ENCODE data around the gene PRPS2. TPM values are rescaled to one million over a fixed set of nuclear protein-coding genes. Genes with fewer than 3 reads are reported as not detected.

The PRPS2 gene
- polyA plus RNA-seq, 1 of the 3 experiments (the other 2 are of a cell fraction), result 11.1 TPM

- TF ChIP-seq, protein P1, sequence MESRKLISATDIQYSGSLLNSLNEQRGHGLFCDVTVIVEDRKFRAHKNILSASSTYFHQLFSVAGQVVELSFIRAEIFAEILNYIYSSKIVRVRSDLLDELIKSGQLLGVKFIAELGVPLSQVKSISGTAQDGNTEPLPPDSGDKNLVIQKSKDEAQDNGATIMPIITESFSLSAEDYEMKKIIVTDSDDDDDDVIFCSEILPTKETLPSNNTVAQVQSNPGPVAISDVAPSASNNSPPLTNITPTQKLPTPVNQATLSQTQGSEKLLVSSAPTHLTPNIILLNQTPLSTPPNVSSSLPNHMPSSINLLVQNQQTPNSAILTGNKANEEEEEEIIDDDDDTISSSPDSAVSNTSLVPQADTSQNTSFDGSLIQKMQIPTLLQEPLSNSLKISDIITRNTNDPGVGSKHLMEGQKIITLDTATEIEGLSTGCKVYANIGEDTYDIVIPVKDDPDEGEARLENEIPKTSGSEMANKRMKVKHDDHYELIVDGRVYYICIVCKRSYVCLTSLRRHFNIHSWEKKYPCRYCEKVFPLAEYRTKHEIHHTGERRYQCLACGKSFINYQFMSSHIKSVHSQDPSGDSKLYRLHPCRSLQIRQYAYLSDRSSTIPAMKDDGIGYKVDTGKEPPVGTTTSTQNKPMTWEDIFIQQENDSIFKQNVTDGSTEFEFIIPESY (IDR thresholded peaks at IDR 0.05; ENCODE audit: borderline replicate concordance, low read depth), result no peak
- TF ChIP-seq GATA2 (CRISPR knock-in tag; IDR thresholded peaks at IDR 0.05), result no peak
- TF ChIP-seq TEAD4 (IDR thresholded peaks at IDR 0.05; ENCODE audit: borderline replicate concordance, insufficient read depth), result no peak
Observed at GRCh38 chrX:12777670-12778069, 13.5 kb upstream of the PRPS2 start (continued).

- POLR2A ChIA-PET, result no interaction called here
- H3F3A ChIP-seq (replicated peaks; ENCODE audit: insufficient read depth), result no peaks in the 10 kb centered on the region
- no peaks in the 10 kb centered on the region for H3K9me2 ChIP-seq
- H2AFZ ChIP-seq (ENCODE audit: low read depth), result no peak overlapping the region
- TF ChIP-seq USF2 (IDR thresholded peaks at IDR 0.05; ENCODE audit: borderline replicate concordance, low read depth, low read length) (no peak), TAF1 (IDR thresholded peaks at IDR 0.05; ENCODE audit: borderline replicate concordance, low read depth, low read length) (no peak), FOXM1 (IDR thresholded peaks at IDR 0.05; ENCODE audit: low read depth) (no peak), GATA2 (CRISPR knock-in tag; IDR thresholded peaks at IDR 0.05) (no peak), MEF2A (IDR thresholded peaks at IDR 0.05; ENCODE audit: borderline replicate concordance, low read depth) (no peak), PBX3 (IDR thresholded peaks at IDR 0.05) (no peak), RAD21 (IDR thresholded peaks at IDR 0.05; ENCODE audit: low read length) (no peak), TEAD4 (IDR thresholded peaks at IDR 0.05; ENCODE audit: borderline replicate concordance, insufficient read depth) (no peak), SIN3A (IDR thresholded peaks at IDR 0.05; ENCODE audit: borderline replicate concordance, low read depth, low read length) (no peak), RCOR1 (IDR thresholded peaks at IDR 0.05; ENCODE audit: low read length) (no peak), YY1 (IDR thresholded peaks at IDR 0.05; ENCODE audit: low read depth) (no peak), RFX5 (IDR thresholded peaks at IDR 0.05; ENCODE audit: low read length) (no peak), EP300 (IDR thresholded peaks at IDR 0.05; ENCODE audit: borderline replicate concordance in 1 of 2, low read depth in 1 of 2, low read length in 1 of 2) (no peak), FOXJ3 (CRISPR knock-in tag; IDR thresholded peaks at IDR 0.05) (no peak)
- no peaks in the 10 kb centered on the region for H3K9me3 ChIP-seq
- H3K4me3 ChIP-seq (ENCODE audit: low read depth in 2 of 2, low read length in 1 of 2), result no peak overlapping the region
- H3K4me2 ChIP-seq, result no peak overlapping the region
- no peak overlapping the region for H3K27ac ChIP-seq (ENCODE audit: low read depth in 2 of 2, low read length in 1 of 2)
- no peak overlapping the region for H3K9ac ChIP-seq
- DNase-seq, result no peak
- H3K79me2 ChIP-seq (ENCODE audit: insufficient read depth), result no peaks in the 10 kb centered on the region
- no peaks in the 10 kb centered on the region for H3K36me3 ChIP-seq (replicated peaks in 1 of 2; ENCODE audit: control insufficient read depth in 1 of 2, insufficient read depth in 2 of 2, low read length in 1 of 2)
- H4K20me1 ChIP-seq (ENCODE audit: insufficient read depth), result no peaks in the 10 kb centered on the region
- 35% methylated on average over 4 of the region's 4 CpGs for WGBS (ENCODE audit: low lambda C conversion rate)
- peaks cover 12% of the 10 kb centered on the region; the same call in 1 of the 2 replicates for H3K27me3 ChIP-seq (ENCODE audit: insufficient read depth)
- CTCF ChIA-PET, result interaction anchor here (3.9 kb wide), 1 partner anchor 10 kb away, joined by 27 read pairs; no protein-coding TSS in a partner anchor
- peaks cover 0 to 4% of the 10 kb centered on the region in 2 experiments; a peak in 1 of 4 replicates for H3K4me1 ChIP-seq (ENCODE audit: control insufficient read depth in 1 of 2, insufficient read depth in 2 of 2, low read depth in 1 of 2, low read length in 1 of 2)
Observed at GRCh38 chrX:12779534-12779933, 11.7 kb upstream of the PRPS2 start.
